ENCODE measurements around the gene VAMP2.

The VAMP2 gene

GRCh38 chr17:8148560-8148959 lies 14.2 kb downstream of the VAMP2 start:
- H3F3A ChIP-seq (ENCODE audit: insufficient read depth) = 0 out of 2 replicates have a peak, but pooled peaks cover 3% of the 10 kb centered on the region
- no peaks in the 10 kb centered on the region for H3K27me3 ChIP-seq (ENCODE audit: low read length)
- no peak overlapping the region for H2AFZ ChIP-seq (ENCODE audit: low read depth, low read length, severe bottlenecking)
- H4K20me1 ChIP-seq (ENCODE audit: low read depth, low read length) = no peaks in the 10 kb centered on the region
- H3K4me3 ChIP-seq (ENCODE audit: insufficient read depth, low read length, poor library complexity, severe bottlenecking) = no peak overlapping the region
- no peak overlapping the region for H3K27ac ChIP-seq (ENCODE audit: low read depth, low read length)
- H3K9me2 ChIP-seq (replicated peaks; ENCODE audit: insufficient read depth, low read length) = no peaks in the 10 kb centered on the region
- H3K4me2 ChIP-seq (ENCODE audit: low read depth, low read length, poor library complexity, severe bottlenecking) = no peak overlapping the region
- H3K9ac ChIP-seq (ENCODE audit: low read length) = no peak overlapping the region
- peaks cover 5% of the 10 kb centered on the region; the same call in 1 of the 2 replicates for H3K79me2 ChIP-seq (ENCODE audit: insufficient read depth, low read length)
- no peaks in the 10 kb centered on the region for H3K36me3 ChIP-seq (ENCODE audit: low read length)
- H3K9me3 ChIP-seq (ENCODE audit: insufficient read depth, low read length) = no peaks in the 10 kb centered on the region
- TF ChIP-seq CTCF (IDR thresholded peaks at IDR 0.05; ENCODE audit: insufficient read depth, low read length, poor library complexity, severe bottlenecking) (no peak), EZH2phosphoT487 (conservative IDR thresholded peaks at IDR 0.05; ENCODE audit: low read length) (no peak)

GRCh38 chr17:8147805-8148404 lies 14.8 kb downstream of the VAMP2 start:
- 0 out of 2 replicates have a peak, but pooled peaks cover 3% of the 10 kb centered on the region for H3F3A ChIP-seq (ENCODE audit: insufficient read depth)
- H3K9me3 ChIP-seq (ENCODE audit: insufficient read depth, low read length) = no peaks in the 10 kb centered on the region
- H3K9ac ChIP-seq (ENCODE audit: low read length) = no peak overlapping the region
- TF ChIP-seq EZH2phosphoT487 (conservative IDR thresholded peaks at IDR 0.05; ENCODE audit: low read length) = no peak
- H4K20me1 ChIP-seq (ENCODE audit: low read depth, low read length) = no peaks in the 10 kb centered on the region
- no peak overlapping the region for H3K4me2 ChIP-seq (ENCODE audit: low read depth, low read length, poor library complexity, severe bottlenecking)
- H2AFZ ChIP-seq (ENCODE audit: low read depth, low read length, severe bottlenecking) = no peak overlapping the region
- H3K36me3 ChIP-seq (ENCODE audit: low read length) = no peaks in the 10 kb centered on the region
- H3K4me3 ChIP-seq (ENCODE audit: insufficient read depth, low read length, poor library complexity, severe bottlenecking) = no peak overlapping the region
- H3K27ac ChIP-seq (ENCODE audit: low read depth, low read length) = no peak overlapping the region
- no peaks in the 10 kb centered on the region for H3K27me3 ChIP-seq (ENCODE audit: low read length)
- H3K79me2 ChIP-seq (ENCODE audit: insufficient read depth, low read length) = peaks cover 5% of the 10 kb centered on the region; the same call in 1 of the 2 replicates
- no peaks in the 10 kb centered on the region for H3K9me2 ChIP-seq (replicated peaks; ENCODE audit: insufficient read depth, low read length)

- H3K79me2 ChIP-seq (ENCODE audit: insufficient read depth, low read length) = peaks cover 5% of the 10 kb centered on the region; the same call in 1 of the 2 replicates
- TF ChIP-seq CTCF (IDR thresholded peaks at IDR 0.05; ENCODE audit: insufficient read depth, low read length, poor library complexity, severe bottlenecking) = no peak
- no peak for TF ChIP-seq EZH2phosphoT487 (conservative IDR thresholded peaks at IDR 0.05; ENCODE audit: low read length)
- H3K4me3 ChIP-seq (ENCODE audit: insufficient read depth, low read length, poor library complexity, severe bottlenecking) = no peak overlapping the region
- no peaks in the 10 kb centered on the region for H3K9me3 ChIP-seq (ENCODE audit: insufficient read depth, low read length)
- H3K4me2 ChIP-seq (ENCODE audit: low read depth, low read length, poor library complexity, severe bottlenecking) = no peak overlapping the region
- H3K27ac ChIP-seq (ENCODE audit: low read depth, low read length) = no peak overlapping the region
- no peak overlapping the region for H3K9ac ChIP-seq (ENCODE audit: low read length)
- no peaks in the 10 kb centered on the region for H3K9me2 ChIP-seq (replicated peaks; ENCODE audit: insufficient read depth, low read length)
- H3K36me3 ChIP-seq (ENCODE audit: low read length) = no peaks in the 10 kb centered on the region
- no peaks in the 10 kb centered on the region for H4K20me1 ChIP-seq (ENCODE audit: low read depth, low read length)
- no peak overlapping the region for H2AFZ ChIP-seq (ENCODE audit: low read depth, low read length, severe bottlenecking)
- H3K27me3 ChIP-seq (ENCODE audit: low read length) = no peaks in the 10 kb centered on the region
- H3F3A ChIP-seq (ENCODE audit: insufficient read depth) = 0 out of 2 replicates have a peak, but pooled peaks cover 3% of the 10 kb centered on the region
Measured at GRCh38 chr17:8147141-8147804, 15.5 kb downstream of the VAMP2 start.
